HepG2 (cell line): ENCODE results near the gene C22orf31. TPM values are rescaled to one million over a fixed set of nuclear protein-coding genes. Genes with fewer than 3 reads are reported as not detected.

Experiments
- BCL6 ChIP-seq: IDR thresholded peaks from 2 replicates; pipeline ENCODE4 v1.6.1; 2016; ENCODE audit warnings: missing genetic modification reagents, missing compliant biosample characterization
- CAMTA2 ChIP-seq: sonication (generic); formaldehyde crosslinking; IDR thresholded peaks from 2 replicates; pipeline ENCODE4 v1.4.0; 2020; ENCODE audit warnings: mild to moderate bottlenecking, missing genetic modification reagents, borderline replicate concordance
- DMAP1 ChIP-seq: IDR thresholded peaks from 2 replicates; pipeline ENCODE4 v1.6.1; 2016
- ELF3 ChIP-seq: IDR thresholded peaks from 2 replicates; pipeline ENCODE4 v1.6.1; 2016; ENCODE audit warnings: missing genetic modification reagents, missing compliant biosample characterization
- HIVEP1 ChIP-seq: sonication (generic); formaldehyde crosslinking; IDR thresholded peaks from 2 replicates; pipeline ENCODE4 v1.4.0; 2020; ENCODE audit warnings: mild to moderate bottlenecking, missing genetic modification reagents
- HMG20A ChIP-seq: IDR thresholded peaks from 2 replicates; pipeline ENCODE4 v1.6.1; 2016; ENCODE audit warnings: borderline replicate concordance
- KDM5B ChIP-seq: sonication (generic); formaldehyde crosslinking; IDR thresholded peaks from 2 replicates; pipeline ENCODE4 v1.4.0; 2020; ENCODE audit warnings: missing genetic modification reagents, mild to moderate bottlenecking, borderline replicate concordance
- NCOA1 ChIP-seq: sonication (generic); formaldehyde crosslinking; IDR thresholded peaks from 2 replicates; pipeline ENCODE4 v1.9.0; 2021; ENCODE audit warnings: missing genetic modification reagents
- NCOR1 ChIP-seq: fragments of 200-600 bp; sonication (generic); IDR thresholded peaks from 2 replicates; pipeline ENCODE4 v1.7.0; 2017; ENCODE audit warnings: antibody characterized with exemption, low read length, borderline replicate concordance
- RCOR2 ChIP-seq: IDR thresholded peaks from 2 replicates; pipeline ENCODE4 v1.6.1; 2016; ENCODE audit warnings: missing biosample characterization, missing genetic modification reagents
- SMARCE1 ChIP-seq: fragments of 450-650 bp; IDR thresholded peaks from 2 replicates; pipeline ENCODE4 v1.6.1; 2017; ENCODE audit warnings: borderline replicate concordance
- SRY ChIP-seq: sonication (generic); formaldehyde crosslinking; IDR thresholded peaks from 2 replicates; pipeline ENCODE4 v1.8.0; 2022; ENCODE audit warnings: mild to moderate bottlenecking, missing genetic modification reagents
- WIZ ChIP-seq: sonication (generic); formaldehyde crosslinking; IDR thresholded peaks from 2 replicates; pipeline ENCODE4 v1.5.1; 2020; ENCODE audit warnings: mild to moderate bottlenecking, missing genetic modification reagents
- ZBTB46 ChIP-seq: sonication (generic); formaldehyde crosslinking; IDR thresholded peaks from 2 replicates; pipeline ENCODE4 v1.4.0; 2020; ENCODE audit warnings: mild to moderate bottlenecking, missing genetic modification reagents, borderline replicate concordance
- ZNF232 ChIP-seq: sonication (generic); formaldehyde crosslinking; IDR thresholded peaks from 2 replicates; pipeline ENCODE4 v1.4.0; 2020; ENCODE audit warnings: missing genetic modification reagents, borderline replicate concordance
- ZNF446 ChIP-seq: sonication (generic); formaldehyde crosslinking; IDR thresholded peaks from 2 replicates; pipeline ENCODE4 v1.5.0; 2020; ENCODE audit warnings: mild to moderate bottlenecking, missing genetic modification reagents
- ZNF556 ChIP-seq: sonication (generic); formaldehyde crosslinking; IDR thresholded peaks from 2 replicates; pipeline ENCODE4 v1.4.0; 2020; ENCODE audit warnings: mild to moderate bottlenecking, missing genetic modification reagents, borderline replicate concordance
- ZNF563 ChIP-seq: sonication (generic); formaldehyde crosslinking; IDR thresholded peaks from 2 replicates; pipeline ENCODE4 v1.8.0; 2022; ENCODE audit warnings: mild to moderate bottlenecking, moderate library complexity, missing genetic modification reagents
- ZNF589 ChIP-seq: sonication (generic); formaldehyde crosslinking; conservative IDR thresholded peaks from 2 replicates; pipeline ENCODE4 v1.8.0; 2022; ENCODE audit warnings: mild to moderate bottlenecking, moderate library complexity, missing genetic modification reagents
- ZNF607 ChIP-seq: sonication (generic); formaldehyde crosslinking; IDR thresholded peaks from 2 replicates; pipeline ENCODE4 v1.5.1; 2020; ENCODE audit warnings: missing genetic modification reagents, mild to moderate bottlenecking, borderline replicate concordance
- ZNF616 ChIP-seq: sonication (generic); formaldehyde crosslinking; IDR thresholded peaks from 2 replicates; pipeline ENCODE4 v1.5.0; 2020; ENCODE audit warnings: low read depth, mild to moderate bottlenecking, missing genetic modification reagents
- ZNF790 ChIP-seq: sonication (generic); formaldehyde crosslinking; IDR thresholded peaks from 2 replicates; pipeline ENCODE4 v1.8.0; 2022; ENCODE audit warnings: missing genetic modification reagents, mild to moderate bottlenecking, borderline replicate concordance
- polyA plus RNA-seq, 8 experiments: library from polyadenylated mRNA; depleted of rRNA in 3 of 8; stranded (reverse) in 7 of 8; unstranded in 1 of 8; fragments of >200 nt; fragmentation: Illumina TruSeq in 4 of 8; extraction: Trizol in 4 of 8; gene quantifications; 2 replicates each; pipeline versions ENCODE4 v1.2.1 to v1.2.3, GENCODE V29; 2011 to 2016; ENCODE audit warnings: low read depth in 4 of 8, missing spikeins in 1 of 8, mixed read lengths in 1 of 8; ENCODE audit not compliant: insufficient read depth in 1 of 8
- total RNA-seq, 5 experiments: library from RNA; depleted of rRNA; stranded (reverse); fragments of >200 nt; fragmentation: Illumina TruSeq; extraction: Trizol; gene quantifications; 2 replicates each; pipeline ENCODE4 v1.2.3, GENCODE V29; 2016; ENCODE audit warnings: low read depth in 1 of 5
- TF ChIP-seq, protein P1 (sequence below): sonication (generic); formaldehyde crosslinking; IDR thresholded peaks from 2 replicates; pipeline ENCODE4 v1.5.0; 2020; ENCODE audit warnings: mild to moderate bottlenecking, low read depth, missing genetic modification reagents, borderline replicate concordance
- TF ChIP-seq, protein P2 (sequence below): sonication (generic); formaldehyde crosslinking; IDR thresholded peaks from 2 replicates; pipeline ENCODE4 v1.5.1; 2020; ENCODE audit warnings: missing genetic modification reagents, mild to moderate bottlenecking, borderline replicate concordance
- TF ChIP-seq, protein P3 (sequence below): IDR thresholded peaks from 2 replicates; pipeline ENCODE4 v1.6.1; 2012; ENCODE audit warnings: low read depth, low read length, improper control_type of control experiment

Gene C22orf31
- total and polyA plus RNA-seq, 2 of the 13 experiments (the other 11 are each of a cell fraction or from before 2014, with no cell fraction given) = not detected

DNA sequence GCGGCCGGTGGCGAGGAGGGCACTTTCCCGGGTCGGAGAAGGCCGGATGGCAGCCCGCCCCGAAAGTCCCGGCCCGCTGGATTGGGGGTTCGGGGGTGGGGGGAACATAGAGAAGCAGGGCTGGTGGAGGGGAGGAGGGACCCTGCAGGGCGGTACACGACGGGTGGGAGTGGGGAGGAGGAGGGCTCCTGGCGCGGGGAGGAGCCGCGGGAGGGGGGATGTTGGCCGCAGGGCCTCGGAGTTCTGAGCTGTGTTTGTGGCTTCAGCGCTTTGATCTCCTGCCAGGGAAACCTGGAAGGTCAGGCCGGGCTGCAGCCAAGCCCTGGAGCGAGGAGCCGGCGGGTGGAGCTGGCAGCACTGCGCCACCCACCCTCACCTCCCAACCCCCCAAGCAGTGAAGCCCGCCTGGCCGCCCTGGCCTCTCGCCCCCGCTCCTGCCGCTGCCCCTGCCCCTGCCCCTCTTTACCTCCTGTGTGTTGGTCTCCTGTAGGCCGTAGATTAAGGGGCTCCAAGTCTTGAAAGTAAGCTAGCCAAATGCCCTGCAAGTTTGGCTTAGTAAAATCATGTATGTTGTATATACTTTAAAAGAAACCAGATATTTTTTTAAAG lies 30.9 kb downstream of the C22orf31 start (continued):
- TF ChIP-seq, protein P1, sequence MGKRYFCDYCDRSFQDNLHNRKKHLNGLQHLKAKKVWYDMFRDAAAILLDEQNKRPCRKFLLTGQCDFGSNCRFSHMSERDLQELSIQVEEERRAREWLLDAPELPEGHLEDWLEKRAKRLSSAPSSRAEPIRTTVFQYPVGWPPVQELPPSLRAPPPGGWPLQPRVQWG (CRISPR knock-in tag) = no peak
- TF ChIP-seq ZNF790 (CRISPR knock-in tag) = no peak
- no peak for TF ChIP-seq HIVEP1 (CRISPR knock-in tag)
- TF ChIP-seq HMG20A = peak; percentile 69; the same call in 1 of the 2 replicates
- peak; percentile 38; the same call in 1 of the 2 replicates for TF ChIP-seq ZNF607
- peak; percentile 74; the same call in 1 of the 2 replicates for TF ChIP-seq KDM5B (CRISPR knock-in tag)
- TF ChIP-seq CAMTA2 (CRISPR knock-in tag) = no peak
- TF ChIP-seq ZNF232 = peak; percentile 83; the same call in 1 of the 2 replicates
- TF ChIP-seq ZNF446 (CRISPR knock-in tag) = no peak
- TF ChIP-seq BCL6 (CRISPR knock-in tag) = peak; percentile 99
- TF ChIP-seq ZNF563 = peak; percentile 40; the same call in 1 of the 2 replicates
- TF ChIP-seq RCOR2 (CRISPR knock-in tag) = peak; percentile 41
- TF ChIP-seq, protein P2, sequence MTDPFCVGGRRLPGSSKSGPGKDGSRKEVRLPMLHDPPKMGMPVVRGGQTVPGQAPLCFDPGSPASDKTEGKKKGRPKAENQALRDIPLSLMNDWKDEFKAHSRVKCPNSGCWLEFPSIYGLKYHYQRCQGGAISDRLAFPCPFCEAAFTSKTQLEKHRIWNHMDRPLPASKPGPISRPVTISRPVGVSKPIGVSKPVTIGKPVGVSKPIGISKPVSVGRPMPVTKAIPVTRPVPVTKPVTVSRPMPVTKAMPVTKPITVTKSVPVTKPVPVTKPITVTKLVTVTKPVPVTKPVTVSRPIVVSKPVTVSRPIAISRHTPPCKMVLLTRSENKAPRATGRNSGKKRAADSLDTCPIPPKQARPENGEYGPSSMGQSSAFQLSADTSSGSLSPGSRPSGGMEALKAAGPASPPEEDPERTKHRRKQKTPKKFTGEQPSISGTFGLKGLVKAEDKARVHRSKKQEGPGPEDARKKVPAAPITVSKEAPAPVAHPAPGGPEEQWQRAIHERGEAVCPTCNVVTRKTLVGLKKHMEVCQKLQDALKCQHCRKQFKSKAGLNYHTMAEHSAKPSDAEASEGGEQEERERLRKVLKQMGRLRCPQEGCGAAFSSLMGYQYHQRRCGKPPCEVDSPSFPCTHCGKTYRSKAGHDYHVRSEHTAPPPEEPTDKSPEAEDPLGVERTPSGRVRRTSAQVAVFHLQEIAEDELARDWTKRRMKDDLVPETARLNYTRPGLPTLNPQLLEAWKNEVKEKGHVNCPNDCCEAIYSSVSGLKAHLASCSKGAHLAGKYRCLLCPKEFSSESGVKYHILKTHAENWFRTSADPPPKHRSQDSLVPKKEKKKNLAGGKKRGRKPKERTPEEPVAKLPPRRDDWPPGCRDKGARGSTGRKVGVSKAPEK (CRISPR knock-in tag) = no peak
- TF ChIP-seq ZNF556 (CRISPR knock-in tag) = no peak; the same call in 1 of the 2 replicates
- no peak for TF ChIP-seq WIZ (CRISPR knock-in tag)
- no peak for TF ChIP-seq SRY (CRISPR knock-in tag)
- TF ChIP-seq ELF3 (CRISPR knock-in tag) = peak; percentile 67
- TF ChIP-seq NCOA1 (CRISPR knock-in tag) = no peak
- TF ChIP-seq ZNF589 = no peak
- TF ChIP-seq, protein P3, sequence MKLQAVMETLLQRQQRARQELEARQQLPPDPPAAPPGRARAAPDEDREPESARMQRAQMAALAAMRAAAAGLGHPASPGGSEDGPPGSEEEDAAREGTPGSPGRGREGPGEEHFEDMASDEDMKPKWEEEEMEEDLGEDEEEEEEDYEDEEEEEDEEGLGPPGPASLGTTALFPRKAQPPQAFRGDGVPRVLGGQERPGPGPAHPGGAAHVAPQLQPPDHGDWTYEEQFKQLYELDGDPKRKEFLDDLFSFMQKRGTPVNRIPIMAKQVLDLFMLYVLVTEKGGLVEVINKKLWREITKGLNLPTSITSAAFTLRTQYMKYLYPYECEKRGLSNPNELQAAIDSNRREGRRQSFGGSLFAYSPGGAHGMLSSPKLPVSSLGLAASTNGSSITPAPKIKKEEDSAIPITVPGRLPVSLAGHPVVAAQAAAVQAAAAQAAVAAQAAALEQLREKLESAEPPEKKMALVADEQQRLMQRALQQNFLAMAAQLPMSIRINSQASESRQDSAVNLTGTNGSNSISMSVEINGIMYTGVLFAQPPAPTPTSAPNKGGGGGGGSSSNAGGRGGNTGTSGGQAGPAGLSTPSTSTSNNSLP = peak; percentile 42; the same call in 1 of the 2 replicates
- TF ChIP-seq ZNF616 (CRISPR knock-in tag) = no peak
- no peak for TF ChIP-seq SMARCE1
- TF ChIP-seq NCOR1 = peak; percentile 77; the same call in 1 of the 2 replicates
- no peak for TF ChIP-seq DMAP1 (CRISPR knock-in tag)
- TF ChIP-seq ZBTB46 (CRISPR knock-in tag) = no peak
